ENCODE results near the gene NHSL1. TPM values are rescaled to one million over a fixed set of nuclear protein-coding genes. Genes with fewer than 3 reads are reported as not detected.

The NHSL1 gene
- total RNA-seq, 2 experiments from 2014 or later = 2.7 to 10.6 TPM

- DNase-seq (ENCODE audit: low spot score) = no peak
- no peak overlapping the region for H2AFZ ChIP-seq (ENCODE audit: low read length)
- no peak overlapping the region for H3K4me2 ChIP-seq (ENCODE audit: low read length)
- no peaks in the 10 kb centered on the region for H3K36me3 ChIP-seq (ENCODE audit: insufficient read depth, low read length)
- intact Hi-C loops (cut with micrococcal nuclease; ENCODE audit: unreplicated experiment) = no loop called here
- H4K20me1 ChIP-seq (ENCODE audit: insufficient read depth, low read length) = no peaks in the 10 kb centered on the region
- no peaks in the 10 kb centered on the region for H3K9me3 ChIP-seq (ENCODE audit: low read length)
- H3K27ac ChIP-seq (ENCODE audit: low read depth, low read length, poor library complexity, severe bottlenecking) = no peak overlapping the region
- ChIA-PET CTCF (ENCODE audit: unreplicated experiment) (no interaction called here), POLR2A (interaction anchor here (1.0 kb wide), 1 partner anchor 38 kb away, joined by 3 read pairs; no protein-coding TSS in a partner anchor)
- TF ChIP-seq EZH2phosphoT487 (IDR thresholded peaks at IDR 0.05; ENCODE audit: borderline replicate concordance, low read depth, low read length) = no peak
- TF ChIP-seq, protein P1, sequence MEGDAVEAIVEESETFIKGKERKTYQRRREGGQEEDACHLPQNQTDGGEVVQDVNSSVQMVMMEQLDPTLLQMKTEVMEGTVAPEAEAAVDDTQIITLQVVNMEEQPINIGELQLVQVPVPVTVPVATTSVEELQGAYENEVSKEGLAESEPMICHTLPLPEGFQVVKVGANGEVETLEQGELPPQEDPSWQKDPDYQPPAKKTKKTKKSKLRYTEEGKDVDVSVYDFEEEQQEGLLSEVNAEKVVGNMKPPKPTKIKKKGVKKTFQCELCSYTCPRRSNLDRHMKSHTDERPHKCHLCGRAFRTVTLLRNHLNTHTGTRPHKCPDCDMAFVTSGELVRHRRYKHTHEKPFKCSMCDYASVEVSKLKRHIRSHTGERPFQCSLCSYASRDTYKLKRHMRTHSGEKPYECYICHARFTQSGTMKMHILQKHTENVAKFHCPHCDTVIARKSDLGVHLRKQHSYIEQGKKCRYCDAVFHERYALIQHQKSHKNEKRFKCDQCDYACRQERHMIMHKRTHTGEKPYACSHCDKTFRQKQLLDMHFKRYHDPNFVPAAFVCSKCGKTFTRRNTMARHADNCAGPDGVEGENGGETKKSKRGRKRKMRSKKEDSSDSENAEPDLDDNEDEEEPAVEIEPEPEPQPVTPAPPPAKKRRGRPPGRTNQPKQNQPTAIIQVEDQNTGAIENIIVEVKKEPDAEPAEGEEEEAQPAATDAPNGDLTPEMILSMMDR (conservative IDR thresholded peaks at IDR 0.05; ENCODE audit: low read length) = no peak
- no peaks in the 10 kb centered on the region for H3K9me2 ChIP-seq (ENCODE audit: insufficient read depth, low read length)
- no peak overlapping the region for H3K4me3 ChIP-seq (ENCODE audit: low read depth, low read length, poor library complexity, severe bottlenecking)
- BruUV-seq (replicated peaks) = no TSS peak
- no peaks in the 10 kb centered on the region for H3K4me1 ChIP-seq (ENCODE audit: insufficient read depth, low read length, poor library complexity, severe bottlenecking)
- H3K79me2 ChIP-seq (ENCODE audit: insufficient read depth, low read depth, low read length) = no peaks in the 10 kb centered on the region
Measured at GRCh38 chr6:138377042-138377441, 122.3 kb downstream of the NHSL1 start.

DNA sequence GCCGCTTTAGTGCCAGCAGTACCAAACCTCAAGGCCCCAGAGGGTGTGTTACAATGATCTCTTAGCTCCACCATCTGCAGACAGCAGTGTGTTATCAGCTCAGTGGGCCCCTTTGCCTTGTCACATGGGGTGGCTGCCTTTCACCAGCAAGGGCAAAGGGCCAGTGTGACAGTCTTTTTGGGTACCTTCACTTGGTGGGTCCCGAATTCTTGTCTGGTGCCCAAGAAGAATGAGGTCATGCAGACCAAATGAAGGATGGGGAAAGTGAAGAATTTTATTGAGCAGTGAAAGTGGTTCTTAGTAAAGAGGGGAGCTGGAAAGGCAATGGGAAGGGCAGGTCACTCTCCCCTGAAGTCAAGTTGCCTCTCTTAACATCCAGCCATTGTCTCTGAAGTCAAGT, 124.5 kb downstream of the NHSL1 start:
- Histone ChIP-seq H3K79me2 (ENCODE audit: insufficient read depth, low read depth, low read length) (no peaks in the 10 kb centered on the region), H3K9me2 (ENCODE audit: insufficient read depth, low read length) (no peaks in the 10 kb centered on the region), H3K4me3 (ENCODE audit: low read depth, low read length, poor library complexity, severe bottlenecking) (no peak overlapping the region), H3K4me2 (ENCODE audit: low read length) (no peak overlapping the region), H2AFZ (ENCODE audit: low read length) (no peak overlapping the region), H3K36me3 (ENCODE audit: insufficient read depth, low read length) (no peaks in the 10 kb centered on the region), H3K9me3 (ENCODE audit: low read length) (no peaks in the 10 kb centered on the region), H3K4me1 (ENCODE audit: insufficient read depth, low read length, poor library complexity, severe bottlenecking) (no peaks in the 10 kb centered on the region), H3K27ac (ENCODE audit: low read depth, low read length, poor library complexity, severe bottlenecking) (no peak overlapping the region), H4K20me1 (ENCODE audit: insufficient read depth, low read length) (no peaks in the 10 kb centered on the region)
- POLR2A ChIA-PET = interaction anchor here (1.1 kb wide), 1 partner anchor 19 kb away, joined by 3 read pairs; no protein-coding TSS in a partner anchor
- BruUV-seq (replicated peaks) = no TSS peak
- no peak for DNase-seq (ENCODE audit: low spot score)
- no peak for TF ChIP-seq EZH2phosphoT487 (IDR thresholded peaks at IDR 0.05; ENCODE audit: borderline replicate concordance, low read depth, low read length)
- TF ChIP-seq, protein P1 (conservative IDR thresholded peaks at IDR 0.05; ENCODE audit: low read length) = no peak
- intact Hi-C loops (cut with micrococcal nuclease; ENCODE audit: unreplicated experiment) = no loop called here
- CTCF ChIA-PET (ENCODE audit: unreplicated experiment) = no interaction called here

GRCh38 chr6:138374230-138374629, 125.1 kb downstream of the NHSL1 start:
- CTCF ChIA-PET (ENCODE audit: unreplicated experiment) = no interaction called here
- Histone ChIP-seq H4K20me1 (ENCODE audit: insufficient read depth, low read length) (no peaks in the 10 kb centered on the region), H3K4me3 (ENCODE audit: low read depth, low read length, poor library complexity, severe bottlenecking) (no peak overlapping the region), H3K27ac (ENCODE audit: low read depth, low read length, poor library complexity, severe bottlenecking) (no peak overlapping the region), H3K4me1 (ENCODE audit: insufficient read depth, low read length, poor library complexity, severe bottlenecking) (no peaks in the 10 kb centered on the region), H2AFZ (ENCODE audit: low read length) (no peak overlapping the region), H3K9me3 (ENCODE audit: low read length) (no peaks in the 10 kb centered on the region), H3K36me3 (ENCODE audit: insufficient read depth, low read length) (no peaks in the 10 kb centered on the region), H3K9me2 (ENCODE audit: insufficient read depth, low read length) (no peaks in the 10 kb centered on the region), H3K79me2 (ENCODE audit: insufficient read depth, low read depth, low read length) (no peaks in the 10 kb centered on the region), H3K4me2 (ENCODE audit: low read length) (no peak overlapping the region)
- POLR2A ChIA-PET = interaction anchor here (0.6 to 1.3 kb wide), 5 partner anchors 19 to 682 kb away, joined by 3 to 4 read pairs (median 3); partner anchors contain the start of gene HEBP2
- no peak for DNase-seq (ENCODE audit: low spot score)
- no peak for TF ChIP-seq EZH2phosphoT487 (IDR thresholded peaks at IDR 0.05; ENCODE audit: borderline replicate concordance, low read depth, low read length)
- TF ChIP-seq, protein P1 (conservative IDR thresholded peaks at IDR 0.05; ENCODE audit: low read length) = no peak
- intact Hi-C loops (cut with micrococcal nuclease; ENCODE audit: unreplicated experiment) = no loop called here
- BruUV-seq (replicated peaks) = no TSS peak
